HEK293T (cell line): Measurements from ENCODE around the gene NACAD.

ENCODE experiments used
- CTCF ChIA-PET: fragments of 350-600 bp; formaldehyde crosslinking; extraction: SDS; loops from one replicate; lab custom pipeline; 2021; ENCODE audit warnings: antibody characterized with exemption, inconsistent platforms; lab: Yijun Ruan, JAX
- POLR2A ChIA-PET: fragments of 350-600 bp; formaldehyde crosslinking; extraction: SDS; loops from one replicate; lab custom pipeline; 2020; ENCODE audit warnings: antibody characterized with exemption, inconsistent platforms; lab: Yijun Ruan, JAX
- DNase-seq: peaks from one replicate; pipeline ENCODE4 v3.0.0; 2012; ENCODE audit warnings: mixed read lengths; ENCODE audit errors: extremely low spot score
- ARNT ChIP-seq: fragments of 450-650 bp; IDR thresholded peaks from 2 replicates; pipeline ENCODE4 v1.6.1; 2017; ENCODE audit warnings: mild to moderate bottlenecking
- BHLHE40 ChIP-seq: fragments of 450-650 bp; IDR thresholded peaks from 2 replicates; pipeline ENCODE4 v1.6.1; 2016; ENCODE audit warnings: mild to moderate bottlenecking, moderate library complexity, borderline replicate concordance
- CTBP1 ChIP-seq: fragments of 450-650 bp; IDR thresholded peaks from 2 replicates; pipeline ENCODE4 v1.6.1; 2016; ENCODE audit warnings: borderline replicate concordance
- ELF4 ChIP-seq: fragments of 450-650 bp; IDR thresholded peaks from 2 replicates; pipeline ENCODE4 v1.6.1; 2017; ENCODE audit warnings: antibody characterized with exemption
- FOXA1 ChIP-seq: fragments of 450-650 bp; IDR thresholded peaks from 2 replicates; pipeline ENCODE4 v1.6.1; 2016; ENCODE audit warnings: mild to moderate bottlenecking
- FOXK2 ChIP-seq: fragments of 450-650 bp; IDR thresholded peaks from 2 replicates; pipeline ENCODE4 v1.6.1; 2016; ENCODE audit warnings: mild to moderate bottlenecking
- FOXM1 ChIP-seq: fragments of 450-650 bp; IDR thresholded peaks from 2 replicates; pipeline ENCODE4 v1.6.1; 2017; ENCODE audit warnings: mild to moderate bottlenecking, borderline replicate concordance
- HDGF ChIP-seq: fragments of 450-650 bp; IDR thresholded peaks from 2 replicates; pipeline ENCODE4 v1.6.1; 2017; ENCODE audit warnings: antibody characterized with exemption, borderline replicate concordance
- L3MBTL2 ChIP-seq: fragments of 450-650 bp; conservative IDR thresholded peaks from 2 replicates; pipeline ENCODE4 v1.6.1; 2016; ENCODE audit warnings: mild to moderate bottlenecking
- LEF1 ChIP-seq: fragments of 450-650 bp; IDR thresholded peaks from 2 replicates; pipeline ENCODE4 v1.6.1; 2017; ENCODE audit warnings: mild to moderate bottlenecking, borderline replicate concordance
- NFRKB ChIP-seq: fragments of 450-650 bp; IDR thresholded peaks from 2 replicates; pipeline ENCODE4 v1.6.1; 2016; ENCODE audit warnings: mild to moderate bottlenecking, moderate library complexity
- PKNOX1 ChIP-seq: fragments of 450-650 bp; IDR thresholded peaks from 2 replicates; pipeline ENCODE4 v1.6.1; 2016
- SP1 ChIP-seq: fragments of 450-650 bp; IDR thresholded peaks from 2 replicates; pipeline ENCODE4 v1.6.1; 2017
- SUZ12 ChIP-seq: fragments of 450-650 bp; IDR thresholded peaks from 2 replicates; pipeline ENCODE4 v1.6.1; 2016; ENCODE audit warnings: mild to moderate bottlenecking
- TARDBP ChIP-seq: fragments of 450-650 bp; IDR thresholded peaks from 2 replicates; pipeline ENCODE4 v1.6.1; 2016
- ZNF384 ChIP-seq: fragments of 450-650 bp; IDR thresholded peaks from 2 replicates; pipeline ENCODE4 v1.6.1; 2016

The NACAD gene

GRCh38 chr7:45131891-45132290 lies 43.1 kb upstream of the NACAD start:
- POLR2A ChIA-PET, result interaction anchor here (1.7 kb wide), 1 partner anchor 21 kb away, joined by 5 read pairs; the partner anchor contains the start of gene TBRG4
- no peak for DNase-seq
- CTCF ChIA-PET, result no interaction called here

DNA sequence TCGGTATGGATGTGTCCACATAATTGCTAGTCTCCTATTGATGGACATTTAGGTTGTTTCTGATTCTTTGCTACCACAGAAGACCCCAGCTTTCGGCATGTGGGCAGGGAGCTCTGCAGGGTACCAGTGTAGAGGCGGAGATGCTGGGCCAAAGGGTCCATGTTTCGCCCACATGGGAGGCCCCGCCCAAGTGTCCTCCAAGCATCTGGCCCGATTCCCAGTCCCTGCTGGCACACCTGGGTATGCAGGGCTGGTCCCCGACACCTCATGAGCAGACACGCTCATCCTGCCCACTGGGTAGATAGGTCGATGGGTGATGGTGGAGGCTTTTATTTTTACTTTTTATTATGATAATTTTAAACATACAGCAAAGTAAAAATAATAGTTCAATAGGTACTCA lies 42.1 kb upstream of the NACAD start:
- CTCF ChIA-PET, result interaction anchor here (1.0 kb wide), 1 partner anchor 157 kb away, joined by 5 read pairs; no protein-coding TSS in a partner anchor
- POLR2A ChIA-PET, result interaction anchor here (1.7 kb wide), 1 partner anchor 20 kb away, joined by 5 read pairs; the partner anchor contains the start of gene TBRG4
- TF ChIP-seq ELF4, result no peak
- no peak for TF ChIP-seq L3MBTL2
- no peak for TF ChIP-seq SP1
- TF ChIP-seq BHLHE40, result no peak
- no peak for TF ChIP-seq PKNOX1
- TF ChIP-seq FOXK2, result no peak
- TF ChIP-seq HDGF, result no peak
- TF ChIP-seq CTBP1, result no peak
- no peak for DNase-seq

More at GRCh38 chr7:45131891-45132290, 43.1 kb upstream of the NACAD start:
- TF ChIP-seq ARNT, result no peak
- TF ChIP-seq L3MBTL2, result no peak
- TF ChIP-seq ELF4, result no peak
- no peak for TF ChIP-seq SUZ12
- TF ChIP-seq TARDBP, result no peak
- no peak for TF ChIP-seq ZNF384
- no peak for TF ChIP-seq SP1
- TF ChIP-seq FOXM1, result no peak
- TF ChIP-seq HDGF, result no peak
- no peak for TF ChIP-seq FOXA1
- no peak for TF ChIP-seq BHLHE40
- TF ChIP-seq NFRKB, result no peak
- TF ChIP-seq PKNOX1, result no peak
- TF ChIP-seq LEF1, result no peak
- TF ChIP-seq CTBP1, result no peak
- TF ChIP-seq FOXK2, result no peak

- CTCF ChIA-PET, result no interaction called here
- POLR2A ChIA-PET, result no interaction called here
- no peak for DNase-seq
- TF ChIP-seq SUZ12 (no peak), FOXA1 (no peak), BHLHE40 (no peak), NFRKB (no peak), TARDBP (no peak)
Measured at GRCh38 chr7:45129906-45130305, 41.1 kb upstream of the NACAD start.

GRCh38 chr7:45129181-45129800 lies 40.5 kb upstream of the NACAD start:
- no peak for TF ChIP-seq PKNOX1
- TF ChIP-seq CTBP1, result no peak
- no peak for TF ChIP-seq NFRKB
- no peak for TF ChIP-seq SP1
- TF ChIP-seq ELF4, result no peak
- no peak for TF ChIP-seq L3MBTL2
- no peak for TF ChIP-seq LEF1
- no peak for TF ChIP-seq SUZ12
- TF ChIP-seq ZNF384, result no peak
- TF ChIP-seq HDGF, result no peak
- no peak for TF ChIP-seq ARNT
- TF ChIP-seq BHLHE40, result no peak
- no peak for TF ChIP-seq FOXM1
- POLR2A ChIA-PET, result no interaction called here
- CTCF ChIA-PET, result no interaction called here
- DNase-seq, result no peak

DNA sequence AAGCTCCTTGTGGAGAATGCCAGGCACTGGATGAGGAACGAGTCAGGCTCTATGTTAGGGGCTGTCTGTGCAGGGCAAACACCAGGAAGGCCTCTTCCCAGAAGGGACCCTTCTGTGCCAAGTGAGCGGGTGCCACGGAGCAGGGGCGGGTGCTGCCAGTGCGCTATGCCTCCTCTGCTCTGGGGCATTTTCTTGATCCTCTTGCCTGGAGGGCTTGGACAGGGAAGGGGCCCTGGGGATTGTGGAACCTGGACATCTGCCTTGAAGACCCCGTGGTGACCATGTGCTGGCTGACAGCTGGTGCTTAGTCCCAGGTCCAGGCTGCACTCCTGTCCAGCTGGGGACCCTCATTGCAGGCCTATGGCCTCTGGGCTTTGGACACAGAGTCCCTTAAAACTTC lies 38.2 kb upstream of the NACAD start:
- POLR2A ChIA-PET, result interaction anchor here (1.5 to 4.8 kb wide), 2 partner anchors 15 kb away, joined by 12 to 30 read pairs; partner anchors contain the start of gene TBRG4
- TF ChIP-seq CTBP1, result no peak
- TF ChIP-seq NFRKB, result no peak
- TF ChIP-seq ELF4, result no peak
- no peak for TF ChIP-seq PKNOX1
- no peak for DNase-seq
- CTCF ChIA-PET, result no interaction called here

- TF ChIP-seq FOXA1 (no peak), HDGF (no peak)
- no peak for DNase-seq
- POLR2A ChIA-PET, result interaction anchor here (4.8 kb wide), 1 partner anchor 14 kb away, joined by 30 read pairs; the partner anchor contains the start of gene TBRG4
- CTCF ChIA-PET, result interaction anchor here (0.8 kb wide), 1 partner anchor 10 kb away, joined by 3 read pairs; no protein-coding TSS in a partner anchor
Measured at GRCh38 chr7:45126201-45126600, 37.4 kb upstream of the NACAD start.
